SK-N-MC (cell line): Measurements from ENCODE around the gene CEBPE.

ENCODE experiments used
- EZH2 ChIP-seq: fragments of 200-600 bp; sonication (generic); IDR thresholded peaks from one replicate; pipeline ENCODE4 v1.6.1; 2017; ENCODE audit warnings: antibody characterized with exemption
- POLR2AphosphoS5 ChIP-seq: IDR thresholded peaks from 2 replicates; pipeline ENCODE4 v1.6.1; 2012; ENCODE audit warnings: mild to moderate bottlenecking, low read depth, low read length, borderline replicate concordance

- TF ChIP-seq POLR2AphosphoS5 (no peak), EZH2 (no peak)
Measured at GRCh38 chr14:23129759-23130316, 10.8 kb upstream of the CEBPE start.
